IPS-NIHi11 (cell line): ENCODE measurements around the gene MYH9.
"Not testable (repeated sequence)": the region's sequence is repeated elsewhere in the genome, so short reads cannot be mapped to it uniquely, and the experiment has no call there.

Experiments used
- DNase-seq: peaks from one replicate; pipeline ENCODE4 v3.0.0; 2012; ENCODE audit warnings: mixed read lengths, low spot score

The MYH9 gene

GRCh38 chr22:36413022-36413775 is 25.4 kb upstream of the MYH9 start:
- DNase-seq: no peak

- no peak for DNase-seq
Measured at GRCh38 chr22:36411589-36412258, 24.0 kb upstream of the MYH9 start.

- peak; percentile 97 for DNase-seq
Measured at GRCh38 chr22:36409911-36410756, 22.4 kb upstream of the MYH9 start.

DNA sequence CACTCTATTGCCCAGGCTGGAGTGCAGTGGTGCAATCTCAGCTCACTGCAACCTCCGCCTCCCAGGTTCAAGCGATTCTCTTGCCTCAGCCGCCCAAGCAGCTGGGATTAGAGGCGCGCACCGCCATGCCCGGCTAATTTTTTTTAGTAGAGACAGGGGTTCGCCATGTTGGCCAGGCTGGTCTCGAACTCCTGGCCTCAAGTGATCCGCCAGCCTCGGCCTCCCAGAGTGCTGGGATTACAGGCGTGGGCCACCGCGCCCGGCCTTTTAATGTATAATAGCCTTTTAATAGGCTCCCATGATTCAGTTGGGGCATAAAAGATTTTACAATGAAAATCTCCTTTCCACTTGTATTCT is 21.8 kb upstream of the MYH9 start:
- DNase-seq: not testable (repeated sequence)

DNA sequence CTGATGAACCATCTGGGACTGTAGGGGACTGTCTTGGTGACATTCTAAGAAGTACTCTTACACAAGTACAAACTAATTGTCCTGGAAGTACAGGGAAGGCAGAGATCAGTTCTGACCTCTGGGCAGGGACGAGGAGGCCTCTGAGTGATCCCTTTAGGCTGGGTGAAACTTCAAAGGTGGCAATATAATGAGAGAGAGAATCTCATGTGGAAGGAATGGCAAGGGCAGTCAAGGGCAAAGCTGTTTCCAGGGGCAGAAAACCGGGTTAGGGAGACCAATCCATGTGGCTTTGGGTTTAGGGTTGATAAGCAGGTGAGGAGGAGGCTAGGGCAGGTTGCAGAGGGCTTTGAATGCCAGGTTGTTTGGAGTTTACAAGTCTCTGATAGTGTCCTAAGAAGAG is 21.3 kb upstream of the MYH9 start:
- DNase-seq: no peak

- no peak for DNase-seq
Measured at GRCh38 chr22:36406721-36407120, 19.0 kb upstream of the MYH9 start.

GRCh38 chr22:36405671-36406538 is 18.1 kb upstream of the MYH9 start:
- DNase-seq: no peak

DNA sequence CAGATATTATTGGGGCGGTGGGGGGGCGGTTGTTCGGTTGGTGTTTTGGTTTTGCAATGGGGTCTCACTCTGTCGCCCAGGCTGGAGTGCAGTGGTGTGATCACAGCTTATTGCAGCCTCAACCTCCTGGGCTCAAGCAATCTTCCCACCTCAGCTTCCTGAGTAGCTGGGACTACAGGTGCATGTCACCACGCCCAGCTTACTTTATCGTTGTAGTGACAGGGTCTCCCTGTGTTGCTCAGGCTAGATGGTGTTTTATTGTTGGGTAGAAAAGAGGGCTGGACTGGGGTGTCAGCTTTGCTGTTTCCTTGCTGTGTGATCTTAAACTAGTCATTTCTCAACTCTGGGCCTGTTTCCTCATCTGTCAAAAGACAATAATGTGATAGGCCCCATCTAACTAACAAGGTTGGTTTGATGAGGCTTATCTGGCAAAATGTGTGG is 17.5 kb upstream of the MYH9 start:
- DNase-seq: no peak

DNA sequence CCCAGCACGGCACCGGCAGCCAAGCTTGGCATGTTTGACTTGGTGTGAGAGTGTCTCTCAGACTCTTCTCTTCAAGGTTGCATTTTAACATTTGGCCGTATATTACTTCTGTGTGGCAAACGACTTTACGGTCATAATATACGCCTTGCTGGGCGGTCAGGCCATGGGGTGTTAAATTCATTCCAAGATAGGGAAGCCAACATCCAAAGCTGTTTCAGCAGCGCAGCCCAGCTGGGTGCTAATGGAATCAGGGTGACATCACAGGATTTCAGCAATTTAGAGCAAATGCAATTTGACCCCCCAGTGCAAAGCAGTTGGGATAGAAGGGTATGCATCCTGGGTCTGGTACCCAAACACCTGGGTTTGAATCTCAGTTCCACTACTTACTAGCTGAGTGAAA is 16.7 kb upstream of the MYH9 start:
- no peak for DNase-seq

DNA sequence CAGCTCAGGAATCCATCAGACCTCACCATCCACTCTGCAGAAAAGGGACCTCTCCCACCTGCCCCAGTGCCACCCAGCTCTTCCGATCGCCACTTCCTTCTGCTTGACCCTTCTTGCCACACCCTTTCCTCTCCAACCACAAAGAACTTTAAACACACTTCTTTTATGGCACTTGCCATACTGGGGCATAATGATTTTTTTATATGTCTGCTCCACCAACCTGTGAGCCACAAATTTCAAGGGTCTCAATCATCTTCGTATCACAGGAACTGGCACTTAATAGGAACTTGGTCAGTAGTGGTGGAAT is 11.7 kb upstream of the MYH9 start:
- no peak for DNase-seq

DNA sequence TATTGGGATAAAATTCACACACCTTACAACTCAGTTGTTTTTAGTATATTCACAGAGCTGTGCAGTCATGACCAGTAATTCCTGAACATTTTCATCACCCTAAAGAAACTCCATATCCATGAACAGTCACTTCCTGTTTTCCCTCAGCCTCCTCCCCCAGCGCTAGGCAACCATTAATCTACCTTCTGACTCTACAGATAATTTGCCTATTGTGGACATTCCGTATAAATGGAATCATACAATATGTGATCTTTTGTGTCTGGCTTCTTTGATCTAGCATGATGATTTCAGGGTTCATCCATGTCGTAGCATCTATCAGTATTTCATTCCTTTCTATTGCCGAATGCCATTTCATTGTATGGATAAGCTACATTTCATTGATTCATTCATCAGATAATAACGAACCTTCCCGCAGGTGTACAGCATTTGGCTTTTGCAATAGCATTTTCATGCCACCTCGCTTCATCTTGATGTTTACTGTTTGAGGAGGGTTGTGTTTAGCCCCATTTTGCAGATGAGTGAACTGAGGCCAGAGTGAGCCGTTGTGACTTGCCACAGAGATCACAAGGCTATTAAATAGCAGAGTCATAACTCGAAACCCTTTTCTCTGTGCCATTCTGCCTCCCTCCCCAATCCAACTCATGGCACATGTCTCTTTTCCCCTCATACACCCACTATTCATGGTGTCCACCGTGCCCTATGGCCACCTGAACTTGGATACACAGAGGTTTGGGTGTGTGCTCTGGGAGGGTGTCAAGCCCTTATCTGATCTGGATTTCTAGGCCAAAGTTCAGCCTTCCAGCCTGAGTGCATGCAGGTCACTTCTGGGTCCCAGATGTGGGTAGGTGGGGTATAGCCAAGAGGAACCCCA is 11.1 kb upstream of the MYH9 start:
- no peak for DNase-seq

DNA sequence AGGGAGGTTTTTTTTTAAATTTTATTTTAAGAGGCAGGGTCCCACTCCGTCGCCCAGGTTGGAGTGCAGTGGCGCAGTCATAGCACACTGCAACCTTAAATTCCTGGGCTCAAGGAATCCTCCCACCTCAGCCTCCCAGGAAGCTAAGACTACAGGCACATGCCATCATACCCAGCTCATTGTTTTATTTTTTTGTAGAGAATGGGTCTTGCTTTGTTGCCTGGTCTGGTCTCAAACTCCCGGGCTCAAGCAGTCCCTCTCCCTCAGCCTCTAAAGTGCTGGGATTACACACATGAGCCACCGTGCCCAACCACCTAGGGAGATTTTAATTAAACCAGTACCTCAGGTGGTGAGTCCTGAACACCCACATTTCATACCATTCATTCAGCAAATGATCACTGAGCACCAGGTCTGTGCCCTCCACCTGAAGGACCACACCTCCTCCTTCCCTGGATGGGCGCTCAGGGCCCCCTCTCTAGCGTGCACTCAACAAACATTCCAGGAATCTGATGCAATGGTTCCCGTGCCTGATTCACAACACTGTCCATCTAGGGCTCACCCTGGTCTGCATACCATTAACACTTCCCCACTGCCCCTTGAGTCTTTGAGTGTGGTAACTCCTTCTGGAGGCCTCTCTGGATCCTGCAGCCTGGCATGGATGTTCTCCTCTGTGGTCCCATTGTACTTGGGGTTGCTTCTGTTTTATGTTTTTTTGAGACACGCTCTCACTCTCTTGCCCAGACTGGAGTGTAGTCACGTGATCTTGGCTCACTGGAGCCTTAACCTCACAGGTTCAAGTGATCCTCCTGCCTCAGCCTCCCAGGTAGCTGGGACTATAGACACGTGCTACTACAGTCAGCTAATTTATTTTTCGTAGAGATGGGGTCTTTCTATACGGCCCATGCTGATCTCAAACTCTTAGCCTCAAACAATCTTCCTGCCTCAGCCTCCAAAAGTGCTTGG is 9.6 kb upstream of the MYH9 start:
- peak; percentile 44 for DNase-seq

GRCh38 chr22:36395915-36396314 is 8.1 kb upstream of the MYH9 start:
- peak; percentile 1 for DNase-seq

- peak; percentile 30 for DNase-seq
Measured at GRCh38 chr22:36395055-36395849, 7.5 kb upstream of the MYH9 start.

GRCh38 chr22:36391638-36392037 is 3.9 kb upstream of the MYH9 start:
- no peak for DNase-seq

GRCh38 chr22:36389122-36389521 is 1.4 kb upstream of the MYH9 start:
- not testable (repeated sequence) for DNase-seq

DNA sequence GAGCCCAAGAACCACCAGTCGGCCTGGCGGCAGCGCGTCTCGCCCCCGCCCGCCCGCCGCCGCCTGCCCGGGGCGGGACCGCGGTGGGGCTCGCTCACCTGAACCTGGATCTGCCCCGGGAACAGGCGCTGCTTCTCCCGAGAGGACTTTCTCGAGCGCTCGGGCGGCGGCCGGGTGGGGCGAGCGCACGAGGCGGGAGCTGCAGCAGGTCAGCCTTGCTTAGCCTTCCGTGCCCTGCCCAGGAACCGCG is 133 bp downstream of the MYH9 start:
- DNase-seq: no peak

- DNase-seq: peak; percentile 42
Measured at GRCh38 chr22:36386900-36387708, 663 bp downstream of the MYH9 start.
